ENCODE data around the gene ABCC1. TPM values are rescaled to one million over a fixed set of nuclear protein-coding genes. Genes with fewer than 3 reads are reported as not detected.
"Not testable (repeated sequence)": the region's sequence is repeated elsewhere in the genome, so short reads cannot be mapped to it uniquely, and the experiment has no call there.

The ABCC1 gene
- total RNA-seq, 1 experiment from 2014 or later: 23.6 TPM

DNA sequence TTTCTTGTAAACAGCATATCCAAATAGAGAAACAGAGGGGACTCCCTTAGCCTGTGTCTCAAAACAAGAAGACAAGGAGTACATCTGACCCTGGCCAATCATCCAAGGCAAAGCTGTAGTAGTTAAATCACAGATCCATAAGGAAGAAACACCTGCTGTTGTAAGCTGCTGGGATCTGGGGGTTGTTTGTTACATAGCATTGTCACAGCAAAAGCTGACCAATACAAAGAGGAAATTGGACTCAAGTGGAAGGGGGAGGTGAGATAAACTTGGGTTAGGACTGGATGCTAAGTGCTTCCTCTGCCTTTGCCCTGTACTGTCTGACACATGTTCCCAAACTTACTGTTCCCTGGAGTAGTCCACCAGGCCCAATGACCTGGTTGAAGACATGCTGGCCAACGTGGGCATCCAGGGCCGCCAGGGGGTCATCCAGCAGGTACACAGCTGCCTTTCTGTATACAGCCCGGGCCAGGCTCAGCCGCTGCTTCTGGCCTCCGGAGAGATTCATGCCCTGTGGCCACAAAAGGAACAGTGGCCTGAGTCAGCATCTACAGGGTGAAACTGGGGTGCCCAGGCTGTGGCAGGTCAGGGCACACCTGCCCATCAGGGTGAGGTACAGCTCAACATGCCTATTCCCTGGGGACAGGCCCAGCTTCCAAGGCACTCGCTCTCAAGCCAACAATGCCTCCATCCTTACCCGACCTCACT, 229.2 kb downstream of the ABCC1 start:
- no peaks in the 10 kb centered on the region for H3K79me2 ChIP-seq (ENCODE audit: low read length)

DNA sequence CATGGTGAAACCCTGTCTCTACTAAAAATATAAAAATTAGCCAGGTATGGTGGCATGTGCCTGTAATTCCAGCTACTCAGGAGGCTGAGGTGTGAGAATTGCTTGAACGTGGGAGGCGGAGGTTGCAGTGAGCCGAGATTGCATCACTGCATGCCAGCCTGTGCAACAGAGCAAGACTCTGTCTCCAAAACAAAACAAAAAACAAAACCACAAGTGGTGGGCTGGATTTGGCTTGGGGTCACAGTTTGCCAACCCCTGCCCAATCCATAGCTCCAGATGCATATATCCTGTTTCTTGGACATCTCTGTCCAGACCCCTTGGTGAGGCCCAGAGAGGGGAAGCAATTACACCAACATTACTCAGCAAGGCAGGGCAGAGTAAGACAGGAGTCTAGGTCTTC, 232.3 kb downstream of the ABCC1 start:
- H3K9me2 ChIP-seq (replicated peaks; ENCODE audit: insufficient read depth, low read length); H4K20me1 ChIP-seq (ENCODE audit: insufficient read depth, low read depth, low read length); H3K9me3 ChIP-seq (ENCODE audit: low read length); H3K27me3 ChIP-seq (ENCODE audit: low read length); H3K4me1 ChIP-seq (ENCODE audit: low read length); DNase-seq; H3K4me2 ChIP-seq (ENCODE audit: low read depth, low read length, poor library complexity, severe bottlenecking); H3K79me2 ChIP-seq (ENCODE audit: low read length); H2AFZ ChIP-seq (ENCODE audit: low read length); H3K36me3 ChIP-seq (ENCODE audit: insufficient read depth, low read length); H3K9ac ChIP-seq (ENCODE audit: low read length); H3K4me3 ChIP-seq (ENCODE audit: low read length); H3K27ac ChIP-seq (ENCODE audit: low read length): not testable (repeated sequence)

More for the DNA sequence above, 229.2 kb downstream of the ABCC1 start:
- Histone ChIP-seq H3K4me2 (ENCODE audit: low read depth, low read length, poor library complexity, severe bottlenecking) (no peak overlapping the region), H3K27ac (ENCODE audit: low read length) (no peak overlapping the region), H3K9me3 (ENCODE audit: low read length) (no peaks in the 10 kb centered on the region), H2AFZ (ENCODE audit: low read length) (no peak overlapping the region), H4K20me1 (ENCODE audit: insufficient read depth, low read depth, low read length) (no peaks in the 10 kb centered on the region), H3K9me2 (replicated peaks; ENCODE audit: insufficient read depth, low read length) (no peaks in the 10 kb centered on the region), H3K4me3 (ENCODE audit: low read length) (no peak overlapping the region), H3K27me3 (ENCODE audit: low read length) (no peaks in the 10 kb centered on the region), H3K9ac (ENCODE audit: low read length) (no peak overlapping the region), H3K36me3 (ENCODE audit: insufficient read depth, low read length) (no peaks in the 10 kb centered on the region), H3K4me1 (ENCODE audit: low read length) (no peaks in the 10 kb centered on the region)
- no peak for DNase-seq

DNA sequence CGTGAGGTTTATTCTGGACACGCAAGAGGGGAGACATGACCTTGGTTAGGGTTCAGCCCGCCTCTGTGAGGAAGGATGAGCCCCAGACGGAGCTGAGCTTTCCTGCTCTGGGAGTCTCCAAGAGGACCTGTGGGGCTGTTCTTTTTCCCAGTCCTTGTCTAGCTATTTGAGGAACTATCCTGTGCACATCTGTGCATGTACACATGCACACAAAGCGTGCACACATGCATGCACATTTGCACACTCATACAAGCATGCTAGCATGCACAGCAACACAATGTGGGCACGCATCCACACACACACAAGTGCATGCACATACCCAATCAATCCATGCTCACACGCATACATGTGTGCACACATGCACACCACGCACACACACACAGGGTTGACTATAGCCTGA, 233.5 kb downstream of the ABCC1 start:
- Histone ChIP-seq H4K20me1 (ENCODE audit: insufficient read depth, low read depth, low read length) (no peaks in the 10 kb centered on the region), H3K36me3 (ENCODE audit: insufficient read depth, low read length) (no peaks in the 10 kb centered on the region), H3K4me2 (ENCODE audit: low read depth, low read length, poor library complexity, severe bottlenecking) (no peak overlapping the region), H3K27me3 (ENCODE audit: low read length) (no peaks in the 10 kb centered on the region), H3K4me3 (ENCODE audit: low read length) (no peak overlapping the region), H3K4me1 (ENCODE audit: low read length) (no peaks in the 10 kb centered on the region), H3K27ac (ENCODE audit: low read length) (no peak overlapping the region), H2AFZ (ENCODE audit: low read length) (no peak overlapping the region), H3K9me2 (replicated peaks; ENCODE audit: insufficient read depth, low read length) (no peaks in the 10 kb centered on the region), H3K9ac (ENCODE audit: low read length) (no peak overlapping the region), H3K9me3 (ENCODE audit: low read length) (no peaks in the 10 kb centered on the region), H3K79me2 (ENCODE audit: low read length) (no peaks in the 10 kb centered on the region)
- no peak for DNase-seq

DNA sequence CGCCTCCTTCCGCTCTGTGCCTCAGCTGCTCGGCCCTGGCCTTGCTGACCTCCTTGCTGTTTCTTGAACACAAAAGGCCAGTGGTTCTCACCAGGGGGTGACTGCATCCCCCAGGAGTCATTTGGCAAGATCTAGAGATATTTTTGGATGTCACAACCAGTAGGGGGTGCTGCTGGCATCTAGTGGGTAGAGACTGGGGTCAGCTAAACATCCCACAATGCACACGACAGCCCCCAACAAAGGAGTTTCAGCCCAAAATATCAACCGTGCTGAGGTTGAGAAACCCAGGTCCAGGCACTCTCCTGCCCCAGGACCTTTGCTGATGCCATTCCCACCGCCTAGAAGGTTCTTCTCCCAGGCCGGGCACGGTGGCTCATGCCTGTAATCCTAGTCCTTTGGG, 234.1 kb downstream of the ABCC1 start:
- no peaks in the 10 kb centered on the region for H3K4me1 ChIP-seq (ENCODE audit: low read length)
- H3K4me3 ChIP-seq (ENCODE audit: low read length): no peak overlapping the region
- H4K20me1 ChIP-seq (ENCODE audit: insufficient read depth, low read depth, low read length): no peaks in the 10 kb centered on the region
- no peak overlapping the region for H2AFZ ChIP-seq (ENCODE audit: low read length)
- H3K4me2 ChIP-seq (ENCODE audit: low read depth, low read length, poor library complexity, severe bottlenecking): no peak overlapping the region
- H3K79me2 ChIP-seq (ENCODE audit: low read length): no peaks in the 10 kb centered on the region
- DNase-seq: peak; percentile 57
- H3K9me3 ChIP-seq (ENCODE audit: low read length): no peaks in the 10 kb centered on the region
- no peaks in the 10 kb centered on the region for H3K27me3 ChIP-seq (ENCODE audit: low read length)
- H3K9ac ChIP-seq (ENCODE audit: low read length): no peak overlapping the region
- H3K36me3 ChIP-seq (ENCODE audit: insufficient read depth, low read length): no peaks in the 10 kb centered on the region
- H3K27ac ChIP-seq (ENCODE audit: low read length): no peak overlapping the region
- no peaks in the 10 kb centered on the region for H3K9me2 ChIP-seq (replicated peaks; ENCODE audit: insufficient read depth, low read length)

DNA sequence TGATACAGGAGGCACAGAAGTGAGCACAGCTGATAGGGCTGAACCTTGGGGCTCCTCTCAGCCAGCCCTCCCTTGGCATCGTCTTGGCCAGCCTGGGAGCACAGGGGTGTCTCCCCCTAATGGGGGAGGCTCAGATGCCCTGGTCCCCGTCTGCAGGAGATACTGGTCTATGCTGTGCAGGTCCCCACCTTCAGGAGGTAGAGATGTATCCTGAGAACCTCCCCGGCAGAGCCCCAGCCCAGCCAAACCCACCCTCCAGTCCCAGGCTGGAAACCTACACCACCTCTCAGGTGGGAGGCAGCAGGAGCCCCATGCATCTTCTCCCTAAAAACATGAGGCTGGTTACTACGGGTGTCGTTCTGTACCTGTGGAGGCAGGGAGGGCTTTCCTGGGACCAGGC, 235.2 kb downstream of the ABCC1 start:
- Histone ChIP-seq H2AFZ (ENCODE audit: low read length) (no peak overlapping the region), H3K79me2 (ENCODE audit: low read length) (no peaks in the 10 kb centered on the region), H3K4me1 (ENCODE audit: low read length) (no peaks in the 10 kb centered on the region), H3K9me3 (ENCODE audit: low read length) (no peaks in the 10 kb centered on the region), H4K20me1 (ENCODE audit: insufficient read depth, low read depth, low read length) (no peaks in the 10 kb centered on the region), H3K9ac (ENCODE audit: low read length) (no peak overlapping the region), H3K36me3 (ENCODE audit: insufficient read depth, low read length) (no peaks in the 10 kb centered on the region), H3K9me2 (replicated peaks; ENCODE audit: insufficient read depth, low read length) (no peaks in the 10 kb centered on the region), H3K4me3 (ENCODE audit: low read length) (no peak overlapping the region), H3K4me2 (ENCODE audit: low read depth, low read length, poor library complexity, severe bottlenecking) (no peak overlapping the region), H3K27ac (ENCODE audit: low read length) (no peak overlapping the region), H3K27me3 (ENCODE audit: low read length) (no peaks in the 10 kb centered on the region)
- no peak for DNase-seq

DNA sequence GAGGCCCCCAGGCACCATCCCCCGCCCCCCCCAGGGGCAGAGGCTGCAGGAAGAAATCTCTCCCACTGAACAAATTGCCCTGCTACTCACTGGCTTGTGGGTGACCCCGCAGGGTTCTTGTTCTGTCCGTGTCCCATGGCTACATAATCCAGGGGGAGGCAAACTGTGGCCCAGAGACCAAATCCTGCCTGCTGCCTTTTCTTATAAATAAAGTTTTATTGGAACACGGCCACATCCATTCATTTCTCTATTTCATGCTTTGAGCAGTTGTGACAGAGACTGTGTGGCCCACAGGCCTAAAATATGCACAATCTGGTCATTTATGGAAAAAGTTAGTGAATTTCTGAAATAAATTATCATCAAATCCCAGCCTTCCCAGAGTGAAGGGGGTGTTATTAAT, 235.7 kb downstream of the ABCC1 start:
- H3K9me2 ChIP-seq (replicated peaks; ENCODE audit: insufficient read depth, low read length): no peaks in the 10 kb centered on the region
- H3K9ac ChIP-seq (ENCODE audit: low read length): no peak overlapping the region
- no peaks in the 10 kb centered on the region for H3K27me3 ChIP-seq (ENCODE audit: low read length)
- H3K4me3 ChIP-seq (ENCODE audit: low read length): no peak overlapping the region
- no peaks in the 10 kb centered on the region for H3K79me2 ChIP-seq (ENCODE audit: low read length)
- no peaks in the 10 kb centered on the region for H3K4me1 ChIP-seq (ENCODE audit: low read length)
- no peak overlapping the region for H2AFZ ChIP-seq (ENCODE audit: low read length)
- DNase-seq: peak; percentile 25
- H3K27ac ChIP-seq (ENCODE audit: low read length): no peak overlapping the region
- no peaks in the 10 kb centered on the region for H3K9me3 ChIP-seq (ENCODE audit: low read length)
- no peak overlapping the region for H3K4me2 ChIP-seq (ENCODE audit: low read depth, low read length, poor library complexity, severe bottlenecking)
- no peaks in the 10 kb centered on the region for H3K36me3 ChIP-seq (ENCODE audit: insufficient read depth, low read length)
- no peaks in the 10 kb centered on the region for H4K20me1 ChIP-seq (ENCODE audit: insufficient read depth, low read depth, low read length)

DNA sequence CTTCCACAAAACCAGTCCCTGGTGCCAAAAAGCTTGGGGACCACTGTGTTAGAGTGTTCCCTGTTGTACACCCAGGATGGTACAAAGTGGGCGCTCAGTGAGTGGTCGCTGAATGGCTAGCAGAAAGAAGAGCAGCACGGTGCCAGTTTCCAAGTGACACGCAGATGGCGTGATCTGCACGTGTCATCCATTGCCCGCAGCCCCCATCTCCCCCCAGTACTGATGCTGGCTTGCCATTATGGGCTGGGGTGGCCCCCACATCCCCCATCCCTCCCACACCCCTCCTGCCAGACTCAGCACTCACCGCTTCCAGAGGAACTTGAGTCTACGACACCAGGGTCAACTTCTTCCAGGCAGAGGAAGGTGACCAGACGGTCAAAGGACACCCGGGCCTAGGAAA, 237.4 kb downstream of the ABCC1 start:
- Histone ChIP-seq H3K36me3 (ENCODE audit: insufficient read depth, low read length) (no peaks in the 10 kb centered on the region), H3K4me2 (ENCODE audit: low read depth, low read length, poor library complexity, severe bottlenecking) (no peak overlapping the region), H3K27ac (ENCODE audit: low read length) (no peak overlapping the region), H3K27me3 (ENCODE audit: low read length) (no peaks in the 10 kb centered on the region), H3K79me2 (ENCODE audit: low read length) (no peaks in the 10 kb centered on the region), H2AFZ (ENCODE audit: low read length) (no peak overlapping the region), H3K9me2 (replicated peaks; ENCODE audit: insufficient read depth, low read length) (no peaks in the 10 kb centered on the region), H3K9ac (ENCODE audit: low read length) (no peak overlapping the region), H3K9me3 (ENCODE audit: low read length) (no peaks in the 10 kb centered on the region), H3K4me1 (ENCODE audit: low read length) (no peaks in the 10 kb centered on the region), H4K20me1 (ENCODE audit: insufficient read depth, low read depth, low read length) (no peaks in the 10 kb centered on the region), H3K4me3 (ENCODE audit: low read length) (no peak overlapping the region)
- DNase-seq: no peak

DNA sequence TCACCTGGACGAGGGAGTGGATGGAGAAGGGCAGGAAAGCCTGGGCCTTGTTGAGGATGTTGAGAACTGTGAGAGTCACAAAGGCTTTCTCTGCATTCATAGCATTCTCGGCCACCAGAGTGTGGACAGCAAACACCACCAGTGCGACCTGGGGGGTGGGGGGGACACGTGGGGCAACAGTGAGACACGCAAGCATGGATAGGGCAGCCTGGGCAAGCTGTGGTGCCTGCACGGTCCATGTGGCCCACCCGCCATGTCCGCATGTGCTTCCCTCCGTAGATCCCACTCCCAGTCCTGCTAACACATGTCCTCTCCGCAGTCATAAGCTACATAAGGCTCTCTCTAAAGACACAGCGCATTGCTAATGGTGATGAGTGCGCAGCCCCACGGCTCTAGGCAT, 239.4 kb downstream of the ABCC1 start:
- no peaks in the 10 kb centered on the region for H3K36me3 ChIP-seq (ENCODE audit: insufficient read depth, low read length)
- no peaks in the 10 kb centered on the region for H4K20me1 ChIP-seq (ENCODE audit: insufficient read depth, low read depth, low read length)
- no peaks in the 10 kb centered on the region for H3K9me3 ChIP-seq (ENCODE audit: low read length)
- no peaks in the 10 kb centered on the region for H3K27me3 ChIP-seq (ENCODE audit: low read length)
- H3K4me3 ChIP-seq (ENCODE audit: low read length): no peak overlapping the region
- H3K4me2 ChIP-seq (ENCODE audit: low read depth, low read length, poor library complexity, severe bottlenecking): no peak overlapping the region
- no peaks in the 10 kb centered on the region for H3K79me2 ChIP-seq (ENCODE audit: low read length)
- no peak overlapping the region for H3K9ac ChIP-seq (ENCODE audit: low read length)
- no peak overlapping the region for H3K27ac ChIP-seq (ENCODE audit: low read length)
- no peak overlapping the region for H2AFZ ChIP-seq (ENCODE audit: low read length)
- no peak for DNase-seq
- no peaks in the 10 kb centered on the region for H3K9me2 ChIP-seq (replicated peaks; ENCODE audit: insufficient read depth, low read length)
- no peaks in the 10 kb centered on the region for H3K4me1 ChIP-seq (ENCODE audit: low read length)

DNA sequence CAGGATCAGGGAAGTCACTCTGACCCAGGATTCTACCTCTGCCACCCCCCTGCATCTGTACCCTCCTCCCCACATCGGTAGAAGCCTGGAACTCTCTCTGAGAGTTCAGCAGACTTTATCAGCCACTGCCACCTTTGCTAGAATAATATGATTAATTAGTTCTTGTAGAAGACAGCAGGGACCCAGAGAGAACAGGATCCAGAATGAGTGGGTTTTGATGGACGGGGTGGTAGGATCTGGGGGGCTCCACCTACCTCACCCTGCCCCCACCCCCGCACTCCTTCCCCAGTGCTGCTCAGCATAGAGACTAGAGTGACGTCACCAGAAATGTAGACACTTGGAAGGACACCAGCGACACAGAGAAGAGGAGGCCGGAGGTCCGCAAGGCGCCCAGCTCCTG, 240.4 kb downstream of the ABCC1 start:
- Histone ChIP-seq H3K4me2 (ENCODE audit: low read depth, low read length, poor library complexity, severe bottlenecking) (no peak overlapping the region), H3K79me2 (ENCODE audit: low read length) (no peaks in the 10 kb centered on the region), H4K20me1 (ENCODE audit: insufficient read depth, low read depth, low read length) (no peaks in the 10 kb centered on the region), H3K36me3 (ENCODE audit: insufficient read depth, low read length) (no peaks in the 10 kb centered on the region), H3K9me2 (replicated peaks; ENCODE audit: insufficient read depth, low read length) (no peaks in the 10 kb centered on the region), H3K4me1 (ENCODE audit: low read length) (no peaks in the 10 kb centered on the region), H3K9me3 (ENCODE audit: low read length) (no peaks in the 10 kb centered on the region), H2AFZ (ENCODE audit: low read length) (no peak overlapping the region), H3K4me3 (ENCODE audit: low read length) (no peak overlapping the region), H3K27me3 (ENCODE audit: low read length) (no peaks in the 10 kb centered on the region), H3K27ac (ENCODE audit: low read length) (no peak overlapping the region), H3K9ac (ENCODE audit: low read length) (no peak overlapping the region)
- DNase-seq: no peak

Measured in Karpas-422 (cell line).